22Rv1 (cell line): Measurements from ENCODE around the gene GALNT12.

Source experiments
- CTCF ChIP-seq: fragments of 450-650 bp; IDR thresholded peaks from 2 replicates; pipeline ENCODE4 v1.5.1; 2017; ENCODE audit warnings: mild to moderate bottlenecking
- ZFX ChIP-seq: fragments of 450-650 bp; IDR thresholded peaks from 2 replicates; pipeline ENCODE4 v1.6.1; 2017; ENCODE audit warnings: antibody characterized with exemption, borderline replicate concordance

GRCh38 chr9:98897745-98898144, 90.3 kb downstream of the GALNT12 start:
- TF ChIP-seq CTCF (no peak), ZFX (no peak)
